ENCODE results near the gene CDKN2A.

Gene CDKN2A

DNA sequence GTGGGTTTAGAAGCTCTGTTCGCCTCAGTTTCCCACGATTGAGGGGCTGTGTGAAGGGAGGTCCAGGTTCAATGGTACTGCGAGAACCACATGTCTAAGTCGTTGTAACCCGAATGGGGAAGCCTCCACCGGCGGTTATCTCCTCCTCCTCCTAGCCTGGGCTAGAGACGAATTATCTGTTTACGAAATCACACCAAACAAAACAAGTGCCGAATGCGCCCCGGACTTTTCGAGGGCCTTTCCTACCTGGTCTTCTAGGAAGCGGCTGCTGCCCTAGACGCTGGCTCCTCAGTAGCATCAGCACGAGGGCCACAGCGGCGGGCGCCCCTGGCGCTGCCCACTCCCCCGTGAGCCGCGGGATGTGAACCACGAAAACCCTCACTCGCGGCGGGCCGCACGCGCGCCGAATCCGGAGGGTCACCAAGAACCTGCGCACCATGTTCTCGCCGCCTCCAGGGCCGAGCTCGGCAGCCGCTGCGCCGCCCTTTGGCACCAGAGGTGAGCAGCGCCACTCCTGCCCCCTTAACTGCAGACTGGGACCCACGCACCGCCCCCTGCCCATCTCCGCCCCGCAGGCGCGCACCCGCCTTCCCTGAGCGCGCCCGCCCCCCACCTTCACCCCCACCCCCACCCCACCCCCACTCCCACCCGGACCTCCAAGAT is at the start of gene CDKN2A:
Gene CDKN2A (minus strand): TSS at position 500 of the 663 bp plus-strand sequence.
- DNase-seq: peak in 1 of 2 experiments; percentile 78

GRCh38 chr9:22043928-22044327 is 49.7 kb upstream of the CDKN2A start:
- DNase-seq: no peak

DNA sequence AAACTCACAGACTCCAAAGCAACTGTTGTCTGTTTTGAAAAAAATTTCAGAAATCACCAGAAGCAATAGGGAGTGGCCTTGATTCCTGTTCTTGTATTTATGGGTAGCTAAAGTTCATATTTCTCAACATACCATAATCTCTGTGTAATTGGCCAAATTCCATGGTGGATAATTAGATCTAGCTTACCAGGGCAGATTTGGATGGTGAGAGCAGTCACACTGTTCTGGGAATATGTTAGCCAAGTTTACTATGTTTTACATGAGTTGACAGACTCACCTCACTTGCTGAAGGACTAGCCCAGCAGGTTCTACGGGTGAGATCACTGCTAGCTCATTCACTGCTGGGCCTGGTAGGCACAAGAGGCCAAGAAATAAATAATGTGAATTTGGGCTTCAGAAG is 47.6 kb upstream of the CDKN2A start:
- peak in 1 of 2 experiments; percentile 39 for DNase-seq

- no peak for DNase-seq
Observed at GRCh38 chr9:22041344-22041743, 47.2 kb upstream of the CDKN2A start.

GRCh38 chr9:22040760-22041159 is 46.6 kb upstream of the CDKN2A start:
- no peak for DNase-seq

DNA sequence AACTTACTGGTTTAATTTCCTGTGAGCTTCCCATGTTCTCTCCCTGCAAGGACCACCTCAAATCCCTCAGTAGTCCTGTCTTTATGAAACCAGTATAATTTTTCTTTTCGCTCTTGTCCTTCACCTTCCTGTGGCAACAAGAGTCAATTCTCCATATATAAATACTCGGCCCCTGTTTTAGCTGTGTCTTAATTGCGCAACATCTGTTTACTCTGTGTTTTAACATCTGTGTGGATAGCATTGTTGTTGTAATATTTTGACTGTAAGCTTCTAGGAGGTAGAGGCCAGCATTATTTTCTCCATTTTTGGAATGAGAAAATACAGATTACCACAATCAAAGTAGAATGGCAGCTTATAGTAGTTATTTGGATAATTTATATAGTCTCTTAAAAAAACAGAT is 45.1 kb upstream of the CDKN2A start:
- no peak for DNase-seq

DNA sequence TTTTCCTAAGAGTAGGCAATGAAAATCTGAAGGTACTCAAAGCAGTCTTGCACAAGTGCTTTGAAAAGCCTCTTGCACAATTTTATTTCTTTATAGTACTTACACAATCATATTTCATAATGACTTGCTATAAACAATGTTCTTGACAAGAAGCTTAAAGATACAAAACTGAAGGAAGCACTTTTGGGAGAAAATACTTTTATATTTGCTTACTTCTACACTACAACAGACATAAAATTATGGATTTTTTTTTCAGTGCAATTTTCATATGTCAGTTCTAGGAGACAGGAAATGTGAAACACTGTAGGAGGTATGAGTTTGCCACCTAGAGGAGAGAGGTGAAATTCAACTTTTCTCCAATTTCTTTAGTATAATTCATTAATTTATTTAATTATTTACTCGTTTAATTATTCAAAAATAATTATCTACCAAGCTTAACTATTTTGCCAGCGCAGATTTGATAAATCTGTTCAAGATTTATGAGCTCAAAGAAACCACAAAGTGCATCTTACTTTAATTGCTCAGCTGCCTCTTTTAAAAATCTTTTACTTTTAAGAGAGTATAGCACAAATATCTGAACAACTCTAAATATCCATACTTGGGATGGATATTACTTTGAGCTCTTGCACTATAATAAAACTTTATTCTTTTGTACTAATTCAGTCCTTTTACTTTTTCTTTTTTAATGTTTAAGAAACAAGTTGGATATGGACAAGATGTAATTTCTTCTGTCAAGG is 43.9 kb upstream of the CDKN2A start:
- peak in 1 of 2 experiments; percentile 50 for DNase-seq

DNA sequence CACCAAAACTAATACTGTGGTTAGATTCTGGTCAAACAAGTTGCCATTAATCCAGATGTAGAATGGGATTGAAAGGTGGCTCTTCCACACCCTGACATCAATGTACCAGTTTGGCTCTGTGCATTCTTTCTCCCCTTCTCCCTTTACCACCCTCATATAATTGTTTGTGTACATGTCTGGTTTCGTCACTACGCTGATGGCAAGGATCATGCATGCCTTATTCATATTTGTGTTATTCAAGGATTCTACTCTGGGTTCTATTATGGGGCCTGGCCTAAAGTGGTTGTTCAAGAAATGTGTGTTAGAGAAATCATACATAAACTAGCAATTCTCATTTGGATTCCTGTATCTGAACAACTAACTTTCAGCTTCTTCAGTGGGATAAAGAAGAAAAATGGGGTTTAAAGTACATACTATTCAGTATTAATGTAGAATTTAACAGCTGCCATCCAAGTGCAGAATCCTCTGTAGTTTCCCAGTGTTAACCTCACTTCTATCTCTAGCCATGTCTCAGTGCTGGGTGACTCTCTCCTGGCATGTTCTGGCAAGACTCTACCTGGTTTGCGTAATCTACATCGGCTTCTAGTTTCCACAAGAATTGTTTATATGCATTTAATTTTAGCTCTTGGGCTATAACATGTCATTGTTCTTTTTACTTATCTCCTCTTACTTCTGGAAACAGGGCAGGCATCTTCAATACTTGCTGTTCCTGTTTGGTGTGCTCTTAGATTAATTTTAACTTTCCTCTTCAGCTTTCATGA is 42.9 kb upstream of the CDKN2A start:
- DNase-seq: no peak

DNA sequence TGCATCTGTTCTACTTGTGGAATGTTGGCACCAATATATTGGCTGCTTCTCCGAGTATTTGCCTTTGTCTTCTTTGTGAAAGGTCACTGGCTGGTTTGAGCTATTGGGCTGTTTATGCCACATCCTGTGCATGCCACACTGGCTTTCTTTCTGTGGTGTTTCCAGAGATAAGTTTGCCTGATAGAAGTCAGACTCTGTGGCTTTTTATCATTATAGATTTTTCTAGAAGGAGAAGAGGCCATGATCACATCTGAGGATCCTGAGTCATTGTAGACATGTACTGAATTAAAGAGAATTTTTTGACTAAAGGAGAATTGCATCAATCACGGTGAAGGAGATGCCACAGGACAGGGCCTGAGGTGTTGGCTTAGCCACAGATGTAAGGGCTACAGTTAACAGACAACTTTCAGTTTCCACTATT is 41.4 kb upstream of the CDKN2A start:
- no peak for DNase-seq

DNA sequence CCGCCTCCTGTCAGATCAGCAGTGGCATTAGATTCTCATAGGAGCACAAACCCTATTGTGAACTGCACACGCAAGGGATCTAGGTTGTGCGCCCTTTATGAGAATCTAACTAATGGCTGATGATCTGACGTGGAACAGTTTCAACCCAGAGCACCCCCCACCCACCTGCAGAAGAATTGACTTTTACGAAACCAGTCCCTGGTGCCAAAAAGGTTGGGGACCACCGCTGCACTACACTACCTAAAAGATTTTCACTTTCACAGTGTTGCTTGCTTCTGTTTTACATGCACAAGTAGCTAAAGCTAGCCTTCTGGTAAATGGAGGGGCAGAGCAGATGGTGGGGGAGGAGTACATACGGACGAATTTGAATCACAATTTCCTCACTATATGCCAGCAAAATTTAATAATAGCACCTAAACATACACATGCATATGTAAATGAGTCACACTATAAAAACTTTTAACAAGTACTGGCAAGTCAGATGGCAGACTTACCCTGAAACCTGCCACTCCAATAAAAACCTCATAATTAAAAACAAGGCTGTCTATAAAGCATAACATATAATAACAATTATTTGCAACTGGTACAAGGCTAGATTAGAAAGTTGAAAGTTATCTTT is 38.9 kb upstream of the CDKN2A start:
- no peak for DNase-seq

DNA sequence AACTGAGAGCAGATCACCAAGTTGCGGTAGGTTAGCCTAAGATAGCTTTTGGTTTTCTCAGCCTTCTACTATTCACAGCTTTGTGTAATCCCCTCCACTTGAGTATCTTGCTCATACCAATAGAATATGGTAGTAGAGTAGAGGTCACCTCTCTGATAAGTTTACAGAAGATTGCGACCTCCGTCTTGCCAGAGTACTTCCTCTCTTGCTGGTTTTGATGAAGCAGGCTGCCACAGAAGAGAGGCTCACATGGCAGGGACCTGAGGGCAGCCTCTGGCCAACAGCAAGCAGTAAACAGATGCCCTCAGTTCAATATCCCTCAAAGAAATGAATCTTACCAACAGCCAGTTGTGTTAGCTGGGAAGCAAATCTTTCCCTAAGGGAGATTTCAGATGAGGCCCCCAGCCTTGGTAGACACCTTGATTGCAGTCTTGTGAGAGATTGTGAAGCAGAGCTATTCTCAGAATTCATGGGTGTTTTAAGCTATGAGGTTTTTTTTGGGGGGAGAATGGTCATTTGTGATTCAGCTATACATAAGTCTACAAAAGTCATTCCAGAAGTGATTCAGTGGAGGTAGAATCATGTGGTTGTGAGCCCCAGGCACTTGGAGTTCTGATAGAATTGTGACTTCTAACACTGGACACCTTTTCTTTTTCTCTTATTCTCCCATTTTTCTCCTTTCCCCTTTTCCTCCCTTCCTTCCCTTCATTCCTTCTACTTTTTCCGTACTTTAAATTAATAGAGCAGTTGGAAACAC is 37.6 kb upstream of the CDKN2A start:
- DNase-seq: no peak

- DNase-seq: no peak
Observed at GRCh38 chr9:22030101-22030598, 36.0 kb upstream of the CDKN2A start.

GRCh38 chr9:22029231-22029630 is 35.0 kb upstream of the CDKN2A start:
- no peak for DNase-seq

DNA sequence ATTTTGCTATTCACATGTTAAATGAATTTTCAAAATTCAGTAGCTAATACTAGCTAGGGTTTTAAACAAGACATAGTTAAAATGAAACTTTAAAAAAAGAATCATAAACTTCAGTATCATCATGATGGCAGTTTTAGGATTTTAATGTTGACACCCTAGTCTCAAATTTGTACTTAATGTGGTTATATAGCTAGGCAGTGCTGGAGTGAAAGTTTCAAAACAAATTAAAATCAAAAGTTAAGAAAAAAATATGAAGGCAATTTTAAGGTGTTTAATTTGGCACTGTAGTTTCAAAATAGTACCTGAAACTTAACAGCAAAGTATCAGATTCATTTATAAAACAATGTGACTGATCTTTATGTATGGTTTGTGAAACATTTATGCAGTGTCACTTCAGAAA is 34.2 kb upstream of the CDKN2A start:
- DNase-seq: no peak

DNA sequence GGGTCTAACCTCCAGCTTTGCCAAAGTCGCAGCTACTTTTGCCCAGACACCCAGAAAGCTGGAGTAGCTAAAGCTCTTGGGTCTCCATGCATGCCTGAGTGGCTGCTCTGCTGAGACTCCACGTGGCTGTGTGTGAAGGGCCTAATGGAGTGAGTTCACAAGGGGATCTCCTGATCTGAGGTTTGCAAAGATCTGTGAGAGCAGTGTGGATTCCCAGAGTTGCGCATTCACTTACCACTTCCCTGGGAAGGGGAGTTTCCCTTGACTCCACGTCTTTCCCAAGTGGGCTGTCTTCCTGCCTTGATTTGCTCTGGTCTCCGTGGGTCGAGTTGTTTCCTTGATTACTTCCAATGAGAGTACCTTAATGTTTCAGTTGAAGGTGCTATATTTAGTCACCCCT is 32.5 kb upstream of the CDKN2A start:
- DNase-seq: no peak

DNA sequence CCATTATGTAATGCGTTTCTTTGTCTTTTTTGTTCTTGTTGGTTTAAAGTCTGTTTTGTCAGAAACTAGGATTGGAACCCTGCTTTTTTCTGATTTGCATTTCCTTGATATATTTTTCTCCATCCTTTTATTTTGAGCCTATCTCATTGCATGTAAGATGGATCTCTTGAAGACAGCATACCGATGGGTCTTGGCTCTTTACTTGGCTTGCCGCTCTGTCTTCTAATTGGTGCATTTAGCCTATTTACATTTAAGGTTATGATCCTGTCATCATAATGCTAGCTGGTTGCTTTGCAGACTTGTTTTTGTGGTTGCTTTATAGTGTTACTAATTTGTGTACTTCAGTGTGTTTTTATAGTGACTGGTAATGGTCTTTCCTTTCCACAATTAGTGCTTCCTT is 28.2 kb upstream of the CDKN2A start:
- DNase-seq: no peak

DNA sequence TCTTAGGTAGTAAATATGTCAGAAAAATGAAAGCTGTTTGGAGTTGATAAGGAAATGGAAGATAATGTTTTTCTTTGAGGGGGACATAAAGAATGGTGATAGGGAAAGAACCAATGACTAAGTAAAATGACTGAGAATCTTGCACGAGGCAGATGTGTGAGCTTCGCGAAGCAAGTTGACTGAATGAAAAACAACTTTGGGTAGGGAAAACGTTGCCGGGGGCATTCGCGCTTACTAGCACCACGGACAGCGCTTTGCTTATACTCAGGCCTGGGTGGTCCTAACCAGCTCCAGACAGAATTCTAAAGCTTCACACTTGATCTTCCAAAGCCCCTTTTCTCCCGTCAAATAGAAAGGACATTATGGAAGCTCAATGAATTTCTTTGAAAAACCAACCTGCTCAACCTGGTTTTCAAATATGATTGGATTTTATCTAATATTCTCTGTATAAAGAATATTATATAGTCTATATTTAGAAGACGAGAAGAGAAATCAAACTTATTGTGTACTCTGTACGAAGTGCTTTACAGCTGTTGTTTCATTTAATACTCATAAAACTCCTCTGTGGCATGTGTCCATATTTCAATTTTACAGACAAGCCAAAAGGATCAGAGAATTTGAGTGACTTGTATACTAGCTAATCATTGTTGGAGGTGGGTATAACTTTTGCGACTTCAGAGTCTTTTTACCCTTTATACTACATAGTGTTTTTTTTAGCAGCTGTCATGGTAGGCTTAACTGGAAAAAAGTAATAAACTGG is 16.9 kb upstream of the CDKN2A start:
- no peak for DNase-seq

- DNase-seq: no peak
Observed at GRCh38 chr9:22009506-22009867, 15.3 kb upstream of the CDKN2A start.

GRCh38 chr9:22008717-22009505 is 14.7 kb upstream of the CDKN2A start, which contains the start of gene CDKN2B:
CDKN2B (minus strand) TSS chr9:22009305; CDS start chr9:22008953, 352 bp downstream.
- peak; percentile 95 to 99 for DNase-seq

- no peak for DNase-seq
Observed at GRCh38 chr9:22008384-22008716, 14.2 kb upstream of the CDKN2A start.

Measured in NCI-H446 (cell line).